NT2/D1 (cell line): ENCODE results near the gene DNAH8.
"Not testable (repeated sequence)": the region's sequence is repeated elsewhere in the genome, so short reads cannot be mapped to it uniquely, and the experiment has no call there.

Source experiments
- SUZ12 ChIP-seq: IDR thresholded peaks from 2 replicates; pipeline ENCODE4 v1.6.1; 2011; ENCODE audit not compliant: insufficient read length, insufficient read depth; ENCODE audit errors: extremely low read depth
- YY1 ChIP-seq: IDR thresholded peaks from 2 replicates; pipeline ENCODE4 v1.6.1; 2011; ENCODE audit not compliant: insufficient read length, insufficient read depth

- TF ChIP-seq YY1, SUZ12: not testable (repeated sequence)
Observed at GRCh38 chr6:38699702-38700101, 15.4 kb upstream of the DNAH8 start.
